HG03139 (cell line): ENCODE measurements around the gene CYP4F22.
"Not testable (repeated sequence)": the region's sequence is repeated elsewhere in the genome, so short reads cannot be mapped to it uniquely, and the experiment has no call there.

Source experiments
- ATAC-seq: cut with Tn5 transposase; IDR thresholded peaks from one replicate; pipeline ENCODE4 v1.9.1; 2021; ENCODE audit not compliant: unreplicated experiment

CYP4F22 gene

GRCh38 chr19:15508035-15508710 is at the start of gene CYP4F22:
CYP4F22 (plus strand) TSS chr19:15508525; CDS start chr19:15525337, 16,812 bp downstream.
- no peak for ATAC-seq

GRCh38 chr19:15461694-15462093 is 46.6 kb upstream of the CYP4F22 start:
- no peak for ATAC-seq

- ATAC-seq, result peak; percentile 47
These were observed 44.4 kb upstream of the CYP4F22 start for GRCh38 chr19:15463861-15464371.

DNA sequence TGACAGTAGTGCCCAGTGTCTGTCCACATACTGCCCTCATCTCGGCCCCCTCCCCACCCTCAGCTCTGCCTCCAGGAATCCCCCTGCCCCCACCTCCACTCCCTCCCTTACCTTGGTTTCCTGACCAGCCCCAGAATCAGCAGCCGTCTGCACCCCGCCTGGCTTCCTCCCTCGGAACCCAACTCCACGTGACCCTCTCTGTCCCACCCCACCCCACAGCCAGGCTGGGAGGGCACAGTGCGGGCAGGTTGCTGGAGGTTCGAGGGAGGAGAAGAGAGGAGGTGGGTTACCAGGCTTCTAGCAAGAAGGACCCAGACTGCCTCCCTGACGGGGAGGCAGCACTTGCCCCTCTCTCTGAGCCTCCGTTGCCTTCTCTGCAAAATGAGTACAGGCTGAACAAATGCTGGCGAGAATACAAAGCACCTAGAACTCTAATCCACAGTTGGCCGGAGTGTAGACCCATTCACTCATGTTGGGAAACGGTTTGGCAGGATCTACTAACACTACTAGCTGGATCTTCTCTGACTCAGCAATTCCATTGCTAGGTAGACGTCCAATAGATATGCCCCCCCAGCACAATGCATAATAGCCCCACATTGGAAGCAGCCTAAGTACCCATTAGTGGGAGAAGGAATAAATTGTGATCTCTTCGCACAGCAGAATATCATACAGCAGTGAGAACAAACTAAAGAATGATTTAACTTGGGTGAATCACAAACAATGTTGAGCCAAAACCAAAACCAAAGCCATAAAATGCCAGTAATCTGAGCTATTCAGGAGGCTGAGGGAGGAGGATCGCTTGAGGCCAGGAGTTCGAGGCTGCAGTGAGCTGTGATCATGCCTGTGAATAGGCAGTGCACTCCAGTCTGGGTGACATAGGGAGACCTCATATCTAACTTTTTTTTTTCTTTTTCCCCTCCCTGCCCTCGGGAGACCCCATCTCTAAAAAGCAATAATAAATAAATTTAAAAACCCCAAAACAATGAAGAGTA is 43.6 kb upstream of the CYP4F22 start, which contains the start of gene RASAL3:
TSS of gene RASAL3 (minus strand) at position 151 of the 992 bp plus-strand sequence. CDS start 186 bp downstream, outside the sequence.
- no peak for ATAC-seq

DNA sequence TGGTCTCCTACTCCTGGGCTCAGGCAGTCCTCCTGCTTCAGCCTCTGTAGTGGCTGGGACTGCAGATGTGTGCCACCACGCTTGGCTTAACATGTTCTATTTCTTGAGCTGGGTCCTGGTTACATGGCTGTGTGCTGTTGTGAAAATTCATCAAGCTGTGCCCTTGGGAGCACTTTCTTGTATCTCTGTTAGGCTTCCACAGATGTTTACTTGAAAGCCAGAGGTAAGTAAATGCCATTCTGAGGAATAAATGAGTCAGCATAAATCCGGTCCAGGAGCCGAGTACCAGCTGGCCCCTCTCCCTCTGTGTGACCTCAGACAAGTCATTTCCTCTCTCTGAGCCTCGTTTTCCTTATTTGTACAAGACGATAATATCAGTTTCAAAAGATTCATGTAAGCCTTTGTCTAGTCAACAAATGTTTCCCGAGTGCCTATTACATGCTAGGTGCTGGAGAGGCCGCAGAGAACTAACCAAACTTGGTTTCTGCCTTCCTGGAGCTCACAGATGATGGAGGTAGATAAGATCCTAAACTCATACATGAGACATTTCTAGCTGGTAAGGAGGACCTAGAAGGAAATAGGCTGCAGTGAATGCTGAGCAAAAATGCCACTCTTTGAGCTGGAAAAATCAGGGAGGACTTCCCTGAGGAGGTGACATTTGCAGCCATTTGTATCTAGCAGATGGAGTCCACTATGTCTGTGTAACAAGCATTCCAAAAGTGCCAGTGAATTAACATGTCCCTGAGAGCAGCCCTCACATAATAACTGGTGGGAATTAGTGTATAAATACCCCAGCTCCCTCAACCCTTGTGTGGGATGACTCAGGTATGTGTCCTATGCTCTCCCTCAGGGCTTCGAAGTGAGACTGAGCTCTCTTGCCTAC is 41.2 kb upstream of the CYP4F22 start:
- ATAC-seq, result peak; percentile 51

GRCh38 chr19:15467734-15468214 is 40.6 kb upstream of the CYP4F22 start:
- ATAC-seq, result no peak

- no peak for ATAC-seq
These were observed 39.4 kb upstream of the CYP4F22 start for GRCh38 chr19:15468675-15469512.

GRCh38 chr19:15469513-15470297 is 38.6 kb upstream of the CYP4F22 start:
- ATAC-seq, result no peak

DNA sequence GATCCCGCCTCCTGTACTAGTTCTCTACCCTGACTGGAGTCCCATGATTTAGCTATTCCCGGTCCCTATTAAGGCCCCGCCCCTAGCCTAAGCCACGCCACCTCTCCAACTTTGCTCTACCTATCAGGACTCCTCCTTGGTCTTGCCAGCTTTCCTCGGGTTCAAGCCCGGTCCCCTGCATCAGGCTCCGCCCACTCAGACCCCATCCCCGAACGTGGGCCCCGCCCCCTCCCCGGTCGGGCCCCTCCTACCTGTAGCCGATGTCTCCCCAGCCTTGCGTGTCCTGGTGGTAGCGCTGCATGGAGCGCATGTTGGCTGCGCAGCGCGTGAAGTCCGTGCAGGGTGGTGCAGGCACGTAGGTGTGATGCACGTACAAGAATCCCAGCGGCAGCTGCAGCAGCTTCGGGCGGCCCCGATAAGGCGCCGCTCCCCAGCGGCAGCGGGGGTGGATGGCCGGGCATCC is 36.7 kb upstream of the CYP4F22 start:
- no peak for ATAC-seq

DNA sequence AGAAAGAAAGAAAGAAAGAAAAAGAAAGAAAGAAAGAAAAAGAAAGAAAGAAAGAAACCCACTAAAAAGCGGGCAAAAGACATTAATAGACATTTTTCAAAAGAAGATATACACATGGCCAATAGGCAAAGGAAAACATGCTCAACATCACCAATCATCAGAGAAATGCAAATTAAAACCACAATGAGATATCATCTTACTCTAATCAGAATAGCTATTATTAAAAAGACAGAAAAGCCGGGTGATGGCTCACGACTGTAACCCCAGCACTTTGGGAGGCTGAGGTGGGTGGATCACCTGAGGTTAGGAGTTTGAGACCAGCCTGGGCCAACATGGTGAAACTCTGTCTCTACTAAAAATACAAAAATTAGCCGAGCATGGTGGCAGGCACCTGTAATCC is 34.5 kb upstream of the CYP4F22 start:
- ATAC-seq, result not testable (repeated sequence)

GRCh38 chr19:15475169-15475568 is 33.2 kb upstream of the CYP4F22 start:
- no peak for ATAC-seq

GRCh38 chr19:15475611-15476010 is 32.7 kb upstream of the CYP4F22 start:
- ATAC-seq, result no peak

- ATAC-seq, result no peak
These were observed 32.0 kb upstream of the CYP4F22 start for GRCh38 chr19:15476325-15476724.

- no peak for ATAC-seq
These were observed 28.7 kb upstream of the CYP4F22 start, which contains the start of gene PGLYRP2 for GRCh38 chr19:15479391-15480345. PGLYRP2 (minus strand) TSS chr19:15479501; CDS start chr19:15479371, 130 bp downstream.

GRCh38 chr19:15480996-15481395 is 27.3 kb upstream of the CYP4F22 start:
- not testable (repeated sequence) for ATAC-seq

- not testable (repeated sequence) for ATAC-seq
These were observed 22.6 kb upstream of the CYP4F22 start for GRCh38 chr19:15485768-15486167.

GRCh38 chr19:15487038-15487437 is 21.3 kb upstream of the CYP4F22 start:
- ATAC-seq, result no peak
